OCI-LY7 (cell line): ENCODE data around the gene ACVR2A.

Source experiments
- EZH2phosphoT487 ChIP-seq: fragments of 200-600 bp; sonication (generic); IDR thresholded peaks from 2 replicates; pipeline ENCODE4 v1.6.1; 2018; ENCODE audit warnings: low read depth, borderline replicate concordance, mild to moderate bottlenecking, mixed run types, antibody characterized with exemption, low read length, moderate library complexity, mixed read lengths
- TF ChIP-seq, protein P1 (sequence below): fragments of 200-600 bp; sonication (generic); conservative IDR thresholded peaks from 2 replicates; pipeline ENCODE4 v1.5.1; 2014; ENCODE audit warnings: mild to moderate bottlenecking, antibody characterized with exemption, low read length, moderate library complexity, mixed read lengths

DNA sequence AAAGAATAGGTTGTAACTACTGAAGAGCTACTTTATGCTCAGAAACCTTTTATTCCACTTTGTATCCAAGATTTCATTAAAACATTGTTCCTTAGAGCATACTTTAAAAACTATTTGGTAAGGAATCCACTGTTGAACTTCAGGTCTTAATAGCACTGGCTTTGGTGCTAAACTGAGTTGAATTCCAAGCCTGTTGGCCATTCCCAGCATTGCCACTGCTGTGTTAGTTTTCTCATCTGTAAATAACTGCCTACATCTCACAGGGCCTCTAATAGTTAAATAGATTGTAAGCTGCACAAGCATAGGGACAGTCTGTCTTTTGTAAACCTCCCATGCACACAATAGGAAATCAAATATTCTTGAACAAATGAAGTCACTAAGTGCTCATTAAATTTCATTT is 89.1 kb downstream of the ACVR2A start:
- TF ChIP-seq, protein P1, sequence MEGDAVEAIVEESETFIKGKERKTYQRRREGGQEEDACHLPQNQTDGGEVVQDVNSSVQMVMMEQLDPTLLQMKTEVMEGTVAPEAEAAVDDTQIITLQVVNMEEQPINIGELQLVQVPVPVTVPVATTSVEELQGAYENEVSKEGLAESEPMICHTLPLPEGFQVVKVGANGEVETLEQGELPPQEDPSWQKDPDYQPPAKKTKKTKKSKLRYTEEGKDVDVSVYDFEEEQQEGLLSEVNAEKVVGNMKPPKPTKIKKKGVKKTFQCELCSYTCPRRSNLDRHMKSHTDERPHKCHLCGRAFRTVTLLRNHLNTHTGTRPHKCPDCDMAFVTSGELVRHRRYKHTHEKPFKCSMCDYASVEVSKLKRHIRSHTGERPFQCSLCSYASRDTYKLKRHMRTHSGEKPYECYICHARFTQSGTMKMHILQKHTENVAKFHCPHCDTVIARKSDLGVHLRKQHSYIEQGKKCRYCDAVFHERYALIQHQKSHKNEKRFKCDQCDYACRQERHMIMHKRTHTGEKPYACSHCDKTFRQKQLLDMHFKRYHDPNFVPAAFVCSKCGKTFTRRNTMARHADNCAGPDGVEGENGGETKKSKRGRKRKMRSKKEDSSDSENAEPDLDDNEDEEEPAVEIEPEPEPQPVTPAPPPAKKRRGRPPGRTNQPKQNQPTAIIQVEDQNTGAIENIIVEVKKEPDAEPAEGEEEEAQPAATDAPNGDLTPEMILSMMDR = no peak
- no peak for TF ChIP-seq EZH2phosphoT487
